HEK293 (cell line): ENCODE results near the gene GATA1.

Experiments used
- CTCF ChIA-PET: fragments of 350-600 bp; formaldehyde crosslinking; extraction: SDS; loops from one replicate; lab custom pipeline; 2021; ENCODE audit warnings: antibody characterized with exemption; lab: Yijun Ruan, JAX
- POLR2A ChIA-PET: fragments of 300-600 bp; formaldehyde crosslinking; extraction: SDS; loops from one replicate; lab custom pipeline; 2020; ENCODE audit warnings: antibody characterized with exemption, inconsistent platforms; lab: Yijun Ruan, JAX
- H3K27ac ChIP-seq: fragments of 200-500 bp; sonication (Bioruptor generic); 2 replicates; pipeline ENCODE4 v1.5.1; 2014; ENCODE audit warnings: low read depth, low read length, control low read depth, inconsistent platforms; ENCODE audit errors: extremely low read depth
- H3K36me3 ChIP-seq, 2 experiments: fragments of 200-500 bp in 1 of 2; sonication (Bioruptor generic) in 1 of 2; 1 replicate in 1 of 2; 2 replicates in 1 of 2; pipeline ENCODE4 v1.5.1; 2014 to 2017; ENCODE audit warnings: inconsistent platforms in 2 of 2, low read length in 2 of 2; ENCODE audit not compliant: control insufficient read depth in 2 of 2, insufficient read depth in 1 of 2
- H3K4me1 ChIP-seq: fragments of 200-500 bp; sonication (Bioruptor generic); 2 replicates; pipeline ENCODE4 v1.5.1; 2014; ENCODE audit warnings: mild to moderate bottlenecking, low read length, inconsistent platforms; ENCODE audit not compliant: control insufficient read depth, insufficient read depth
- H3K4me3 ChIP-seq: 2 replicates; pipeline ENCODE4 v1.5.1; 2011; ENCODE audit warnings: low read depth, mild to moderate bottlenecking, control low read depth, low read length, moderate library complexity
- H3K9me3 ChIP-seq: fragments of 200-500 bp; sonication (Bioruptor generic); 2 replicates; pipeline ENCODE4 v1.5.1; 2014; ENCODE audit warnings: low read depth, low read length, inconsistent platforms; ENCODE audit not compliant: control insufficient read depth, insufficient read depth
- REPIN1 ChIP-seq: fragments of 450-650 bp; formaldehyde crosslinking; IDR thresholded peaks from 2 replicates; pipeline ENCODE4 v1.5.1; 2017; ENCODE audit warnings: missing biosample characterization, missing genetic modification characterization, low read depth
- ZFP41 ChIP-seq: fragments of 450-650 bp; formaldehyde crosslinking; IDR thresholded peaks from 2 replicates; pipeline ENCODE4 v1.5.1; 2016; ENCODE audit warnings: missing biosample characterization, missing genetic modification characterization, borderline replicate concordance
- ZNF202 ChIP-seq: fragments of 450-650 bp; formaldehyde crosslinking; IDR thresholded peaks from 2 replicates; pipeline ENCODE4 v1.5.1; 2016; ENCODE audit warnings: missing biosample characterization, missing genetic modification characterization, borderline replicate concordance
- ZNF530 ChIP-seq: fragments of 450-650 bp; formaldehyde crosslinking; IDR thresholded peaks from 2 replicates; pipeline ENCODE4 v1.5.1; 2016; ENCODE audit warnings: low read depth, missing biosample characterization, missing genetic modification characterization
- ZNF626 ChIP-seq: fragments of 450-650 bp; sonication (Bioruptor Pico); formaldehyde crosslinking; IDR thresholded peaks from 2 replicates; pipeline ENCODE4 v1.5.1; 2018; ENCODE audit warnings: missing biosample characterization, missing genetic modification characterization, inconsistent platforms
- ZNF677 ChIP-seq: fragments of 450-650 bp; IDR thresholded peaks from 2 replicates; pipeline ENCODE4 v1.5.0; 2018; ENCODE audit warnings: missing biosample characterization, mild to moderate bottlenecking, missing genetic modification characterization, moderate library complexity
- ZNF792 ChIP-seq: fragments of 450-650 bp; formaldehyde crosslinking; IDR thresholded peaks from 2 replicates; pipeline ENCODE4 v1.5.1; 2016; ENCODE audit warnings: missing biosample characterization, missing genetic modification characterization
- ZSCAN16 ChIP-seq: fragments of 450-650 bp; formaldehyde crosslinking; IDR thresholded peaks from 2 replicates; pipeline ENCODE4 v1.5.1; 2016; ENCODE audit warnings: missing biosample characterization, missing genetic modification characterization
- TF ChIP-seq, protein P1 (sequence below): fragments of 450-650 bp; formaldehyde crosslinking; optimal IDR thresholded peaks from 2 replicates; pipeline ENCODE3; 2016; ENCODE audit warnings: missing biosample characterization, mild to moderate bottlenecking, missing genetic modification characterization
- TF ChIP-seq, protein P2 (sequence below): fragments of 450-650 bp; formaldehyde crosslinking; IDR thresholded peaks from 2 replicates; pipeline ENCODE4 v1.5.1; 2016; ENCODE audit warnings: missing biosample characterization, missing genetic modification characterization

Gene GATA1

DNA sequence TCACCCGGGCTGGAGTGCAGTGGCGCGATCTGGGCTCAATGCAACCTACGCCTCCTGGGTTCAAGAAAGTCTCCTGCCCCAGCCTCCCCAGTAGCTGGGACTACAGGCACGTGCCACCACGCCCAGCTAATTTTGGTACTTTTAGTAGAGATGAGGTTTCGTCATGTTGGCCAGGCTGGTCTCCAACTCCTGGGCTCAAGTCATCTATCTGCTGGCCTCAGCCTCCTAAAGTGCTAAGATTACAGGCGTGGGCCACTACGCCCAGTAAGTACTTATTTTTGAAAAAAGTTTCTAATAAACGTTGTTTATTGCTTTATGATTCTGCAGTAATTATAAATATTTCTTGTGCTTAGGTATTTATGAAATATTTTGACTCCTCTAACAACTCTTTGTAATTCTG, 53.3 kb downstream of the GATA1 start:
- H3K36me3 ChIP-seq = no peaks in the 10 kb centered on the region; a peak in 1 of 3 replicates
- ChIA-PET POLR2A (no interaction called here), CTCF (no interaction called here)
- H3K9me3 ChIP-seq = no peaks in the 10 kb centered on the region
- H3K4me1 ChIP-seq = no peaks in the 10 kb centered on the region
- no peak overlapping the region for H3K27ac ChIP-seq
- TF ChIP-seq ZFP41 (tag by site-specific recombination) (no peak), ZNF530 (tag by site-specific recombination) (no peak), ZNF677 (tag by site-specific recombination) (no peak), REPIN1 (no peak), ZSCAN16 (tag by site-specific recombination) (no peak), ZNF792 (tag by site-specific recombination) (no peak), ZNF202 (no peak), ZNF626 (tag by site-specific recombination) (no peak)
- TF ChIP-seq, protein P1, sequence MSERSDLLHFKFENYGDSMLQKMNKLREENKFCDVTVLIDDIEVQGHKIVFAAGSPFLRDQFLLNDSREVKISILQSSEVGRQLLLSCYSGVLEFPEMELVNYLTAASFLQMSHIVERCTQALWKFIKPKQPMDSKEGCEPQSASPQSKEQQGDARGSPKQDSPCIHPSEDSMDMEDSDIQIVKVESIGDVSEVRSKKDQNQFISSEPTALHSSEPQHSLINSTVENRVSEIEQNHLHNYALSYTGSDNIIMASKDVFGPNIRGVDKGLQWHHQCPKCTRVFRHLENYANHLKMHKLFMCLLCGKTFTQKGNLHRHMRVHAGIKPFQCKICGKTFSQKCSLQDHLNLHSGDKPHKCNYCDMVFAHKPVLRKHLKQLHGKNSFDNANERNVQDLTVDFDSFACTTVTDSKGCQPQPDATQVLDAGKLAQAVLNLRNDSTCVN (tag by site-specific recombination) = no peak
- TF ChIP-seq, protein P2, sequence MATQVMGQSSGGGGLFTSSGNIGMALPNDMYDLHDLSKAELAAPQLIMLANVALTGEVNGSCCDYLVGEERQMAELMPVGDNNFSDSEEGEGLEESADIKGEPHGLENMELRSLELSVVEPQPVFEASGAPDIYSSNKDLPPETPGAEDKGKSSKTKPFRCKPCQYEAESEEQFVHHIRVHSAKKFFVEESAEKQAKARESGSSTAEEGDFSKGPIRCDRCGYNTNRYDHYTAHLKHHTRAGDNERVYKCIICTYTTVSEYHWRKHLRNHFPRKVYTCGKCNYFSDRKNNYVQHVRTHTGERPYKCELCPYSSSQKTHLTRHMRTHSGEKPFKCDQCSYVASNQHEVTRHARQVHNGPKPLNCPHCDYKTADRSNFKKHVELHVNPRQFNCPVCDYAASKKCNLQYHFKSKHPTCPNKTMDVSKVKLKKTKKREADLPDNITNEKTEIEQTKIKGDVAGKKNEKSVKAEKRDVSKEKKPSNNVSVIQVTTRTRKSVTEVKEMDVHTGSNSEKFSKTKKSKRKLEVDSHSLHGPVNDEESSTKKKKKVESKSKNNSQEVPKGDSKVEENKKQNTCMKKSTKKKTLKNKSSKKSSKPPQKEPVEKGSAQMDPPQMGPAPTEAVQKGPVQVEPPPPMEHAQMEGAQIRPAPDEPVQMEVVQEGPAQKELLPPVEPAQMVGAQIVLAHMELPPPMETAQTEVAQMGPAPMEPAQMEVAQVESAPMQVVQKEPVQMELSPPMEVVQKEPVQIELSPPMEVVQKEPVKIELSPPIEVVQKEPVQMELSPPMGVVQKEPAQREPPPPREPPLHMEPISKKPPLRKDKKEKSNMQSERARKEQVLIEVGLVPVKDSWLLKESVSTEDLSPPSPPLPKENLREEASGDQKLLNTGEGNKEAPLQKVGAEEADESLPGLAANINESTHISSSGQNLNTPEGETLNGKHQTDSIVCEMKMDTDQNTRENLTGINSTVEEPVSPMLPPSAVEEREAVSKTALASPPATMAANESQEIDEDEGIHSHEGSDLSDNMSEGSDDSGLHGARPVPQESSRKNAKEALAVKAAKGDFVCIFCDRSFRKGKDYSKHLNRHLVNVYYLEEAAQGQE = no peak
- H3K4me3 ChIP-seq = no peak overlapping the region
